AG04450 (cell line): ENCODE data around the gene PACSIN2. TPM values are rescaled to one million over a fixed set of nuclear protein-coding genes. Genes with fewer than 3 reads are reported as not detected.
"Not testable (repeated sequence)": the region's sequence is repeated elsewhere in the genome, so short reads cannot be mapped to it uniquely, and the experiment has no call there.

Experiments
- CTCF ChIA-PET: fragments of 300-600, 350-600 bp; formaldehyde crosslinking; extraction: SDS; loops from one replicate; lab custom pipeline; 2022; ENCODE audit warnings: antibody characterized with exemption, inconsistent platforms; lab: Charles Lee
- POLR2A ChIA-PET: fragments of 350-600 bp; formaldehyde crosslinking; extraction: SDS; loops from one replicate; lab custom pipeline; 2021; ENCODE audit warnings: antibody characterized with exemption, inconsistent platforms; lab: Yijun Ruan, JAX
- DNase-seq: peaks from one replicate; pipeline ENCODE4 v3.0.0-alpha.2; 2011; ENCODE audit warnings: low read depth, low spot score
- H3K27ac ChIP-seq: one replicate; pipeline ENCODE4 v1.5.1; 2012; ENCODE audit warnings: low read depth, low read length, control low read depth
- H3K27me3 ChIP-seq: one replicate; pipeline ENCODE4 v1.6.0; 2012; ENCODE audit warnings: low read length; ENCODE audit not compliant: control insufficient read depth, insufficient read depth
- H3K4me3 ChIP-seq: 2 replicates; pipeline ENCODE4 v1.5.1; 2011; ENCODE audit warnings: mild to moderate bottlenecking, low read depth, low read length, control low read depth
- H3K9me3 ChIP-seq: 2 replicates; pipeline ENCODE4 v1.5.1; 2012; ENCODE audit warnings: low read length; ENCODE audit not compliant: control insufficient read depth, insufficient read depth
- CTCF ChIP-seq: IDR thresholded peaks from 2 replicates; pipeline ENCODE4 v1.5.1; 2011; ENCODE audit warnings: low read depth, low read length, control low read depth, inconsistent platforms
- polyA plus RNA-seq: library from polyadenylated mRNA; depleted of rRNA; stranded (reverse); fragments of >200 nt; gene quantifications from 2 replicates; pipeline ENCODE4 v1.2.3, GENCODE V29; 2011

Gene PACSIN2
- polyA plus RNA-seq, 1 experiment: 59.6 TPM

- ChIA-PET CTCF (no interaction called here), POLR2A (no interaction called here)
- TF ChIP-seq CTCF: no peak
- DNase-seq: no peak
- Histone ChIP-seq H3K27me3 (no peaks in the 10 kb centered on the region), H3K4me3 (no peak overlapping the region), H3K9me3 (no peaks in the 10 kb centered on the region; the same call in 1 of the 2 replicates), H3K27ac (no peak overlapping the region)
These were observed 59.8 kb downstream of the PACSIN2 start for GRCh38 chr22:42955087-42955635.

- CTCF ChIA-PET, DNase-seq, H3K4me3 ChIP-seq, H3K27ac ChIP-seq, POLR2A ChIA-PET, H3K9me3 ChIP-seq, H3K27me3 ChIP-seq: not testable (repeated sequence)
These were observed 61.2 kb downstream of the PACSIN2 start for GRCh38 chr22:42953751-42954150.

GRCh38 chr22:42951093-42951710, 63.7 kb downstream of the PACSIN2 start:
- CTCF ChIA-PET: interaction anchor here (0.6 kb wide), 1 partner anchor 51 kb away, joined by 3 read pairs; no protein-coding TSS in a partner anchor
- DNase-seq: no peak

GRCh38 chr22:42950281-42950680, 64.7 kb downstream of the PACSIN2 start:
- ChIA-PET POLR2A (no interaction called here), CTCF (no interaction called here)
- DNase-seq: no peak
- H3K9me3 ChIP-seq: no peaks in the 10 kb centered on the region; the same call in 1 of the 2 replicates
- H3K27ac ChIP-seq: no peak overlapping the region
- no peaks in the 10 kb centered on the region for H3K27me3 ChIP-seq
- H3K4me3 ChIP-seq: no peak overlapping the region
- no peak for TF ChIP-seq CTCF

More at GRCh38 chr22:42951093-42951710, 63.7 kb downstream of the PACSIN2 start:
- no peak for TF ChIP-seq CTCF
- POLR2A ChIA-PET: no interaction called here
- Histone ChIP-seq H3K9me3 (no peaks in the 10 kb centered on the region; the same call in 1 of the 2 replicates), H3K4me3 (no peak overlapping the region), H3K27ac (no peak overlapping the region), H3K27me3 (no peaks in the 10 kb centered on the region)

- DNase-seq: no peak
- no peak overlapping the region for H3K27ac ChIP-seq
- no peak for TF ChIP-seq CTCF
- CTCF ChIA-PET: no interaction called here
- POLR2A ChIA-PET: no interaction called here
- no peak overlapping the region for H3K4me3 ChIP-seq
- H3K9me3 ChIP-seq: no peaks in the 10 kb centered on the region; the same call in 1 of the 2 replicates
- H3K27me3 ChIP-seq: no peaks in the 10 kb centered on the region
These were observed 65.8 kb downstream of the PACSIN2 start for GRCh38 chr22:42949159-42949558.
